Caco-2 (cell line): ENCODE measurements around the gene UBTD1. TPM values are rescaled to one million over a fixed set of nuclear protein-coding genes. Genes with fewer than 3 reads are reported as not detected.

Source experiments
- BruUV-seq: library from RNA; stranded (reverse); fragments of 400-500 nt; replicated peaks from 2 replicates; lab custom pipeline; 2021; lab: Mats Ljungman, UMichigan
- CTCF ChIA-PET: fragments of 300-600 bp; sonication (Branson Sonifier 250); formaldehyde crosslinking; loops from one replicate; lab custom pipeline; 2022; ENCODE audit warnings: antibody characterized with exemption; lab: Charles Lee
- POLR2A ChIA-PET: fragments of 300-600 bp; sonication (Branson Sonifier 250); formaldehyde crosslinking; loops from one replicate; lab custom pipeline; 2022; ENCODE audit warnings: antibody characterized with exemption; lab: Charles Lee
- DNase-seq, 2 experiments: peaks; one replicate each; pipeline versions ENCODE4 v3.0.0 to v3.0.0-alpha.2; 2020 to 2022
- H3K27me3 ChIP-seq: replicated peaks from 2 replicates; pipeline ENCODE4 v1.6.0; 2011; ENCODE audit warnings: low read length; ENCODE audit not compliant: control insufficient read depth, insufficient read depth
- H3K36me3 ChIP-seq: 2 replicates; pipeline ENCODE4 v1.5.1; 2011; ENCODE audit warnings: low read length; ENCODE audit not compliant: control insufficient read depth, insufficient read depth
- H3K4me1 ChIP-seq: fragments of 250-450 bp; sonication (Bioruptor Pico); 2 replicates; pipeline ENCODE4 v1.5.1; 2020; ENCODE audit warnings: mild to moderate bottlenecking
- H3K4me3 ChIP-seq: 2 replicates; pipeline ENCODE4 v1.5.1; 2011; ENCODE audit warnings: low read depth, mild to moderate bottlenecking, control low read depth, low read length
- H3K9me3 ChIP-seq: fragments of 250-450 bp; sonication (Bioruptor Pico); 2 replicates; pipeline ENCODE4 v1.5.1; 2020; ENCODE audit warnings: mild to moderate bottlenecking, moderate library complexity
- H3K27ac Mint-ChIP-seq: one replicate; pipeline ENCODE4 v1.8.0; 2022; ENCODE audit warnings: mixed read lengths; ENCODE audit not compliant: unreplicated experiment
- H3K27me3 Mint-ChIP-seq: one replicate; pipeline ENCODE4 v1.8.0; 2022; ENCODE audit warnings: mixed read lengths; ENCODE audit not compliant: insufficient read depth, unreplicated experiment
- H3K36me3 Mint-ChIP-seq: one replicate; pipeline ENCODE4 v1.8.0; 2022; ENCODE audit warnings: mild to moderate bottlenecking, mixed read lengths; ENCODE audit not compliant: insufficient read depth, unreplicated experiment
- H3K4me1 Mint-ChIP-seq: one replicate; pipeline ENCODE4 v1.8.0; 2022; ENCODE audit warnings: low read depth, mixed read lengths; ENCODE audit not compliant: unreplicated experiment
- H3K4me3 Mint-ChIP-seq: one replicate; pipeline ENCODE4 v1.8.0; 2022; ENCODE audit warnings: mild to moderate bottlenecking, moderate library complexity, mixed read lengths; ENCODE audit not compliant: unreplicated experiment
- H3K9me3 Mint-ChIP-seq: one replicate; pipeline ENCODE4 v1.8.0; 2022; ENCODE audit warnings: mixed read lengths; ENCODE audit not compliant: unreplicated experiment
- CTCF ChIP-seq, 2 experiments: fragments of 200-600 bp in 1 of 2; IDR thresholded peaks; 1 replicate in 1 of 2; 2 replicates in 1 of 2; pipeline versions ENCODE4 v1.5.1 to v1.8.0; 2011 to 2022; ENCODE audit warnings: antibody characterized with exemption in 1 of 2, control low read depth in 1 of 2, inconsistent platforms in 1 of 2, low read depth in 1 of 2, low read length in 1 of 2, mild to moderate bottlenecking in 1 of 2, moderate library complexity in 1 of 2; ENCODE audit not compliant: insufficient read depth in 1 of 2, severe bottlenecking in 1 of 2, unreplicated experiment in 1 of 2
- intact Hi-C: fragments of 100-400 bp; cut with micrococcal nuclease; formaldehyde crosslinking; loops from one replicate; pipeline ENCODE4 v1.10.0; 2022; ENCODE audit not compliant: unreplicated experiment
- total RNA-seq: library from RNA; stranded (reverse); gene quantifications from 2 replicates; pipeline ENCODE4 v1.2.3, GENCODE V29; 2022

UBTD1 gene
- total RNA-seq, 1 experiment from 2014 or later: 11.4 TPM

- no peak for DNase-seq
- Mint-ChIP-seq H3K27ac (no peak overlapping the region), H3K36me3 (no peaks in the 10 kb centered on the region), H3K4me1 (peaks cover 14% of the 10 kb centered on the region), H3K4me3 (no peak overlapping the region), H3K27me3 (no peaks in the 10 kb centered on the region), H3K9me3 (no peaks in the 10 kb centered on the region)
- Histone ChIP-seq H3K4me1 (peaks cover 9% of the 10 kb centered on the region; the same call in 1 of the 2 replicates), H3K27me3 (no peaks in the 10 kb centered on the region), H3K4me3 (no peak overlapping the region), H3K9me3 (no peaks in the 10 kb centered on the region), H3K36me3 (no peaks in the 10 kb centered on the region)
- BruUV-seq: no TSS peak
- no peak for TF ChIP-seq CTCF (IDR thresholded peaks at IDR 0.05; ENCODE audit: insufficient read depth in 1 of 2, low read depth in 1 of 2, low read length in 1 of 2, severe bottlenecking in 1 of 2, unreplicated experiment in 1 of 2)
- intact Hi-C loops: no loop called here
- ChIA-PET POLR2A (no interaction called here), CTCF (interaction anchor here (0.6 kb wide), 1 partner anchor 249 kb away, joined by 3 read pairs; no protein-coding TSS in a partner anchor)
Observed at GRCh38 chr10:97529685-97530465, 31.2 kb downstream of the UBTD1 start.

GRCh38 chr10:97531401-97531986 lies 32.8 kb downstream of the UBTD1 start:
- Mint-ChIP-seq H3K36me3 (no peaks in the 10 kb centered on the region), H3K9me3 (no peaks in the 10 kb centered on the region), H3K27ac (no peak overlapping the region), H3K27me3 (no peaks in the 10 kb centered on the region), H3K4me1 (peaks cover 1% of the 10 kb centered on the region), H3K4me3 (no peak overlapping the region)
- BruUV-seq: no TSS peak
- DNase-seq: no peak
- H3K4me1 ChIP-seq: peaks cover under 1% of the 10 kb centered on the region; the same call in 1 of the 2 replicates
- TF ChIP-seq CTCF (IDR thresholded peaks at IDR 0.05; ENCODE audit: insufficient read depth in 1 of 2, low read depth in 1 of 2, low read length in 1 of 2, severe bottlenecking in 1 of 2, unreplicated experiment in 1 of 2): no peak
- no peak overlapping the region for H3K4me3 ChIP-seq
- ChIA-PET CTCF (no interaction called here), POLR2A (no interaction called here)
- intact Hi-C loops: no loop called here
- H3K36me3 ChIP-seq: no peaks in the 10 kb centered on the region
- no peaks in the 10 kb centered on the region for H3K27me3 ChIP-seq
- H3K9me3 ChIP-seq: no peaks in the 10 kb centered on the region

- no peaks in the 10 kb centered on the region for H3K36me3 ChIP-seq
- H3K27me3 ChIP-seq: no peaks in the 10 kb centered on the region
- TF ChIP-seq CTCF (IDR thresholded peaks at IDR 0.05; ENCODE audit: insufficient read depth in 1 of 2, low read depth in 1 of 2, low read length in 1 of 2, severe bottlenecking in 1 of 2, unreplicated experiment in 1 of 2): no peak
- Mint-ChIP-seq H3K27ac (no peak overlapping the region), H3K27me3 (no peaks in the 10 kb centered on the region), H3K9me3 (no peaks in the 10 kb centered on the region), H3K4me3 (no peak overlapping the region), H3K36me3 (no peaks in the 10 kb centered on the region), H3K4me1 (no peaks in the 10 kb centered on the region)
- CTCF ChIA-PET: interaction anchor here (0.6 to 1.3 kb wide), 3 partner anchors 9 to 69 kb away, joined by 3 to 5 read pairs (median 5); no protein-coding TSS in a partner anchor
- BruUV-seq: no TSS peak
- intact Hi-C loops: no loop called here
- no peak for DNase-seq
- no peaks in the 10 kb centered on the region for H3K9me3 ChIP-seq
- H3K4me1 ChIP-seq: no peaks in the 10 kb centered on the region
- H3K4me3 ChIP-seq: no peak overlapping the region
- POLR2A ChIA-PET: interaction anchor here (0.6 kb wide), 1 partner anchor 132 kb away, joined by 3 read pairs; no protein-coding TSS in a partner anchor
Observed at GRCh38 chr10:97532935-97533671, 34.4 kb downstream of the UBTD1 start.
